ENCODE data around the gene HTT. TPM values are rescaled to one million over a fixed set of nuclear protein-coding genes. Genes with fewer than 3 reads are reported as not detected.

HTT gene
- total and polyA plus RNA-seq, 2 of the 13 experiments (the other 11 are each of a cell fraction or from before 2014, with no cell fraction given) = 17.5 to 19.5 TPM

GRCh38 chr4:3122081-3122563, 47.6 kb downstream of the HTT start:
- Histone ChIP-seq H3K79me2 (ENCODE audit: insufficient read depth, low read length) (no peaks in the 10 kb centered on the region), H3K27me3 (ENCODE audit: control insufficient read depth in 1 of 2, insufficient read depth in 2 of 2, low read length in 2 of 2) (no peaks in the 10 kb centered on the region), H3K27ac (ENCODE audit: extremely low read length, insufficient read depth, low read length) (no peak overlapping the region), H3K36me3 (replicated peaks in 1 of 2; ENCODE audit: control insufficient read depth in 1 of 2, insufficient read depth in 2 of 2, low read length in 2 of 2) (peaks cover 20 to 61% of the 10 kb centered on the region in 2 experiments), H4K20me1 (ENCODE audit: insufficient read depth, low read length) (no peaks in the 10 kb centered on the region), H3K4me3 (replicated peaks in 1 of 3; ENCODE audit: insufficient read depth in 1 of 3, low read depth in 2 of 3, low read length in 3 of 3) (no peak overlapping the region), H3K4me1 (ENCODE audit: insufficient read depth, low read length) (no peaks in the 10 kb centered on the region), H3K9me3 (ENCODE audit: low read length) (no peaks in the 10 kb centered on the region), H3K4me2 (ENCODE audit: low read depth, low read length) (no peak overlapping the region), H3K9ac (ENCODE audit: insufficient read depth, low read depth, low read length) (no peak overlapping the region), H2AFZ (ENCODE audit: low read length) (no peak overlapping the region)
- FAIRE-seq (no peak), ATAC-seq (no peak), DNase-seq (ENCODE audit: low spot score) (no peak)
- ChIA-PET CTCF (ENCODE audit: low intra/inter-chr PET ratio, low total read pairs) (no interaction called here), POLR2A (no interaction called here)
- intact Hi-C loops (cut with micrococcal nuclease; ENCODE audit: unreplicated experiment) = no loop called here
- no TSS peak for BruUV-seq (replicated peaks)
- 96% methylated on average over 7 of the region's 9 CpGs for WGBS (ENCODE audit: low lambda C conversion rate)
- no peak for TF ChIP-seq CCAR2 (optimal IDR thresholded peaks at IDR 0.05; ENCODE audit: low read depth, low read length)
- no peak for TF ChIP-seq ZNF550 (CRISPR knock-in tag; IDR thresholded peaks at IDR 0.05; ENCODE audit: borderline replicate concordance)
- TF ChIP-seq ZNF225 (CRISPR knock-in tag; IDR thresholded peaks at IDR 0.05) = no peak
- TF ChIP-seq ZNF280B (CRISPR knock-in tag; IDR thresholded peaks at IDR 0.05; ENCODE audit: borderline replicate concordance) = no peak
- no peak for TF ChIP-seq ZNF782 (CRISPR knock-in tag; IDR thresholded peaks at IDR 0.05; ENCODE audit: borderline replicate concordance)
- no peak for TF ChIP-seq ZNF580 (CRISPR knock-in tag; IDR thresholded peaks at IDR 0.05; ENCODE audit: borderline replicate concordance, low read depth)
- no peak for TF ChIP-seq SP140L (CRISPR knock-in tag; IDR thresholded peaks at IDR 0.05; ENCODE audit: borderline replicate concordance)
- no peak for TF ChIP-seq FOXO1 (CRISPR knock-in tag; IDR thresholded peaks at IDR 0.05)
- TF ChIP-seq ZNF770 (CRISPR knock-in tag; IDR thresholded peaks at IDR 0.05) = no peak
- TF ChIP-seq SMYD3 (CRISPR knock-in tag; IDR thresholded peaks at IDR 0.05) = no peak
- TF ChIP-seq MBD4 (IDR thresholded peaks at IDR 0.05; ENCODE audit: borderline replicate concordance, low read length) = no peak
- TF ChIP-seq MTF1 (CRISPR knock-in tag; IDR thresholded peaks at IDR 0.05) = no peak
- TF ChIP-seq ZNF451 (CRISPR knock-in tag; IDR thresholded peaks at IDR 0.05) = no peak
- no peak for TF ChIP-seq TFDP1 (CRISPR knock-in tag; IDR thresholded peaks at IDR 0.05; ENCODE audit: borderline replicate concordance)
- TF ChIP-seq SALL1 (CRISPR knock-in tag; IDR thresholded peaks at IDR 0.05) = no peak
- no peak for TF ChIP-seq TOPORS (CRISPR knock-in tag; IDR thresholded peaks at IDR 0.05)
- no peak for TF ChIP-seq RXRB (CRISPR knock-in tag; IDR thresholded peaks at IDR 0.05; ENCODE audit: borderline replicate concordance)
- no peak for TF ChIP-seq ZSCAN22 (CRISPR knock-in tag; IDR thresholded peaks at IDR 0.05)
- no peak for TF ChIP-seq TAF15 (IDR thresholded peaks at IDR 0.05; ENCODE audit: low read depth, low read length, poor library complexity, severe bottlenecking)
- TF ChIP-seq ATF7-NPFF (CRISPR knock-in tag; IDR thresholded peaks at IDR 0.05; ENCODE audit: low read depth) = no peak
- in situ Hi-C loops (cut with HindIII; ENCODE audit: extremely low pct_ligation_motif_present, low pct_unique_long_range_greater_than_20kb) = no loop called here

All from HepG2 (cell line).